Astrocyte of the spinal cord (primary cell): ENCODE data around the gene SERTAD2.

ENCODE experiments used
- DNase-seq: peaks from one replicate; pipeline ENCODE4 v3.0.0; 2011; ENCODE audit warnings: low read depth, low spot score
- H3K4me3 ChIP-seq: 2 replicates; pipeline ENCODE4 v1.5.1; 2011; ENCODE audit warnings: low read depth, mild to moderate bottlenecking, low read length, moderate library complexity
- CTCF ChIP-seq: IDR thresholded peaks from 2 replicates; pipeline ENCODE4 v1.5.1; 2012; ENCODE audit warnings: low read depth, mild to moderate bottlenecking, low read length, inconsistent platforms
- in situ Hi-C: cut with HindIII; loops from 2 replicates; pipeline ENCODE4 v1.10.0; 2017; ENCODE audit warnings: low sequenced_read_pairs

Gene SERTAD2

GRCh38 chr2:64620661-64621060 lies 33.1 kb downstream of the SERTAD2 start:
- no peak overlapping the region for H3K4me3 ChIP-seq
- in situ Hi-C loops = no loop called here
- TF ChIP-seq CTCF = no peak
- DNase-seq = no peak

GRCh38 chr2:64617631-64618151 lies 36.0 kb downstream of the SERTAD2 start:
- in situ Hi-C loops = no loop called here
- DNase-seq = no peak
- no peak for TF ChIP-seq CTCF
- H3K4me3 ChIP-seq = no peak overlapping the region

- DNase-seq = no peak
- H3K4me3 ChIP-seq = no peak overlapping the region
- TF ChIP-seq CTCF = no peak
These were observed 37.7 kb downstream of the SERTAD2 start for GRCh38 chr2:64615844-64616536.

GRCh38 chr2:64615192-64615763 lies 38.4 kb downstream of the SERTAD2 start:
- in situ Hi-C loops = no loop called here
- no peak for DNase-seq
- TF ChIP-seq CTCF = no peak
- H3K4me3 ChIP-seq = no peak overlapping the region

More at GRCh38 chr2:64615844-64616536, 37.7 kb downstream of the SERTAD2 start:
- in situ Hi-C loops = no loop called here

- DNase-seq = no peak
- no peak overlapping the region for H3K4me3 ChIP-seq
- no peak for TF ChIP-seq CTCF
- in situ Hi-C loops = no loop called here
These were observed 40.4 kb downstream of the SERTAD2 start for GRCh38 chr2:64613276-64613675.

GRCh38 chr2:64612575-64613195 lies 41.0 kb downstream of the SERTAD2 start:
- no peak for DNase-seq
- H3K4me3 ChIP-seq = no peak overlapping the region
- in situ Hi-C loops = no loop called here
- TF ChIP-seq CTCF = no peak
